HCT116 (cell line): ENCODE measurements around the gene HOXB2. TPM values are rescaled to one million over a fixed set of nuclear protein-coding genes. Genes with fewer than 3 reads are reported as not detected.

Experiments
- ATAC-seq: fragments of 200-7000 bp; cut with Tn5 transposase; 2 replicates; pipeline ENCODE4 v1.9.1; 2020; ENCODE audit warnings: mild to moderate bottlenecking, moderate library complexity
- BruUV-seq: library from RNA; stranded (reverse); fragments of 400-500 nt; replicated peaks from 2 replicates; lab custom pipeline; 2021; lab: Mats Ljungman, UMichigan
- CTCF ChIA-PET: fragments of 300-600 bp; sonication (Branson Sonifier 250); formaldehyde crosslinking; loops from one replicate; lab custom pipeline; 2021; ENCODE audit warnings: antibody characterized with exemption; lab: Charles Lee
- POLR2A ChIA-PET: fragments of 300-600, 350-600 bp; sonication (Branson Sonifier 250); formaldehyde crosslinking; loops from one replicate; lab custom pipeline; 2021; ENCODE audit warnings: antibody characterized with exemption; lab: Charles Lee
- RAD21 ChIA-PET, 2 experiments: fragments of 300-600 bp; sonication (Branson Sonifier 250); formaldehyde crosslinking; loops; one replicate each; lab custom pipeline; 2023; ENCODE audit warnings: low total read pairs in 2 of 2; ENCODE audit not compliant: uncharacterized antibody in 2 of 2, unreplicated experiment in 2 of 2, low non-redundant PET in 1 of 2; lab: Charles Lee
- DNase-seq: peaks from one replicate; pipeline ENCODE4 v3.0.0-alpha.2; 2010; ENCODE audit warnings: low read depth, low spot score
- H2AFZ ChIP-seq: fragments of 200-600 bp; shearing (Covaris generic), sonication (generic); 2 replicates; pipeline ENCODE4 v1.6.1; 2017; ENCODE audit warnings: low read depth, mixed run types, mixed read lengths, antibody characterized with exemption, low read length; ENCODE audit not compliant: poor library complexity, severe bottlenecking
- H3K27ac ChIP-seq: 2 replicates; pipeline ENCODE4 v1.5.1; 2012; ENCODE audit warnings: low read depth, low read length
- H3K27me3 ChIP-seq: fragments of 200-600 bp; sonication (generic); 2 replicates; pipeline ENCODE4 v1.6.1; 2016; ENCODE audit warnings: mixed run types, low read length, mixed read lengths; ENCODE audit not compliant: insufficient read depth
- H3K36me3 ChIP-seq, 2 experiments: fragments of 200-500 bp in 1 of 2; fragments of 200-600 bp in 1 of 2; sonication (Bioruptor generic) in 1 of 2; sonication (generic) in 1 of 2; 2 replicates each; pipeline versions ENCODE4 v1.5.1 to v1.6.1; 2014 to 2016; ENCODE audit warnings: low read length in 2 of 2, inconsistent platforms in 1 of 2, mixed read lengths in 1 of 2, mixed run types in 1 of 2; ENCODE audit not compliant: insufficient read depth in 2 of 2, control insufficient read depth in 1 of 2
- H3K4me1 ChIP-seq, 2 experiments: fragments of 200-600 bp in 1 of 2; sonication (generic) in 1 of 2; 2 replicates each; pipeline versions ENCODE4 v1.5.1 to v1.6.1; 2012 to 2017; ENCODE audit warnings: low read length in 2 of 2, inconsistent platforms in 1 of 2, mild to moderate bottlenecking in 1 of 2, mixed read lengths in 1 of 2, mixed run types in 1 of 2, moderate library complexity in 1 of 2; ENCODE audit not compliant: insufficient read depth in 2 of 2, control insufficient read depth in 1 of 2
- H3K4me2 ChIP-seq: fragments of 200-600 bp; sonication (generic); 2 replicates; pipeline ENCODE4 v1.6.1; 2017; ENCODE audit warnings: mixed run types, low read length, mixed read lengths
- H3K4me3 ChIP-seq, 2 experiments: fragments of 200-600 bp in 1 of 2; sonication (generic) in 1 of 2; replicated peaks in 1 of 2; 2 replicates each; pipeline ENCODE4 v1.5.1; 2011 to 2016; ENCODE audit warnings: low read length in 2 of 2, control low read depth in 1 of 2, low read depth in 1 of 2, mild to moderate bottlenecking in 1 of 2, mixed read lengths in 1 of 2, mixed run types in 1 of 2
- H3K79me2 ChIP-seq: fragments of 200-600 bp; sonication (generic); 2 replicates; pipeline ENCODE4 v1.6.1; 2017; ENCODE audit warnings: mild to moderate bottlenecking, mixed run types, low read length, moderate library complexity, mixed read lengths; ENCODE audit not compliant: insufficient read depth
- H3K9ac ChIP-seq: fragments of 200-600 bp; sonication (generic); 2 replicates; pipeline ENCODE4 v1.6.1; 2016; ENCODE audit warnings: low read length, mixed read lengths
- H3K9me2 ChIP-seq: fragments of 200-600 bp; sonication (generic), shearing (Covaris generic); 2 replicates; pipeline ENCODE4 v1.6.1; 2017; ENCODE audit warnings: mixed run types, mild to moderate bottlenecking, moderate library complexity; ENCODE audit not compliant: insufficient read depth
- H3K9me3 ChIP-seq, 2 experiments: fragments of 200-500 bp in 1 of 2; fragments of 200-600 bp in 1 of 2; sonication (Bioruptor generic) in 1 of 2; sonication (generic) in 1 of 2; 2 replicates each; pipeline ENCODE4 v1.6.1; 2014 to 2017; ENCODE audit warnings: low read length in 2 of 2, mixed read lengths in 2 of 2, inconsistent platforms in 1 of 2, low read depth in 1 of 2, mild to moderate bottlenecking in 1 of 2, mixed run types in 1 of 2, moderate library complexity in 1 of 2; ENCODE audit not compliant: control insufficient read depth in 1 of 2, insufficient read depth in 1 of 2
- H4K20me1 ChIP-seq: fragments of 200-600 bp; sonication (generic), shearing (Covaris generic); 2 replicates; pipeline ENCODE4 v1.6.1; 2017; ENCODE audit warnings: mixed run types, mild to moderate bottlenecking, moderate library complexity; ENCODE audit not compliant: insufficient read depth
- ATF3 ChIP-seq: IDR thresholded peaks from 2 replicates; pipeline ENCODE4 v1.6.1; 2012
- CEBPB ChIP-seq: IDR thresholded peaks from 2 replicates; pipeline ENCODE4 v1.6.1; 2012; ENCODE audit warnings: low read depth
- EZH2 ChIP-seq: fragments of 200-600 bp; sonication (generic); IDR thresholded peaks from 2 replicates; pipeline ENCODE4 v1.6.1; 2017; ENCODE audit warnings: antibody characterized with exemption, mixed run types
- EZH2phosphoT487 ChIP-seq: fragments of 200-600 bp; IDR thresholded peaks from 2 replicates; pipeline ENCODE4 v1.6.1; 2018; ENCODE audit warnings: antibody characterized with exemption, borderline replicate concordance
- JUND ChIP-seq: IDR thresholded peaks from 2 replicates; pipeline ENCODE4 v1.6.1; 2012
- SIN3A ChIP-seq: IDR thresholded peaks from 2 replicates; pipeline ENCODE4 v1.6.1; 2012; ENCODE audit warnings: low read depth
- SP1 ChIP-seq: IDR thresholded peaks from 2 replicates; pipeline ENCODE4 v1.6.1; 2012; ENCODE audit warnings: low read depth
- TCF7L2 ChIP-seq: IDR thresholded peaks from 2 replicates; pipeline ENCODE4 v1.7.0; 2011; ENCODE audit warnings: borderline replicate concordance, inconsistent platforms; ENCODE audit not compliant: insufficient read depth, insufficient read length; ENCODE audit errors: extremely low read depth
- ZBTB33 ChIP-seq: IDR thresholded peaks from 2 replicates; pipeline ENCODE4 v1.6.1; 2011; ENCODE audit warnings: mild to moderate bottlenecking, low read length, moderate library complexity; ENCODE audit not compliant: insufficient replicate concordance; ENCODE audit errors: extremely low read depth
- ZFX ChIP-seq: fragments of 450-650 bp; IDR thresholded peaks from 2 replicates; pipeline ENCODE4 v1.6.1; 2017
- intact Hi-C: fragments of 100-400 bp; cut with micrococcal nuclease; formaldehyde crosslinking; loops from 2 replicates; pipeline ENCODE4 v1.10.0; 2022
- total RNA-seq: library from RNA; stranded (reverse); gene quantifications from one replicate; pipeline ENCODE4 v1.2.1, GENCODE V29; 2021; ENCODE audit not compliant: unreplicated experiment
- TF ChIP-seq, protein P1 (sequence below), 3 experiments: fragments of 200-600 bp in 1 of 3; sonication (generic) in 1 of 3; IDR thresholded peaks in 2 of 3; conservative IDR thresholded peaks in 1 of 3; 2 replicates each; pipeline ENCODE4 v1.5.1; 2012 to 2017; ENCODE audit warnings: low read depth in 2 of 3, low read length in 2 of 3, antibody characterized with exemption in 1 of 3, borderline replicate concordance in 1 of 3, control low read depth in 1 of 3, mild to moderate bottlenecking in 1 of 3, mixed read lengths in 1 of 3, mixed run types in 1 of 3, moderate library complexity in 1 of 3; ENCODE audit not compliant: insufficient read depth in 1 of 3

HOXB2 gene
- total RNA-seq, 1 experiment from 2014 or later = 2.0 TPM

GRCh38 chr17:48553826-48554225 is 8.9 kb upstream of the HOXB2 start:
- H3K9ac ChIP-seq = no peak overlapping the region
- POLR2A ChIA-PET = no interaction called here
- H3K79me2 ChIP-seq = no peaks in the 10 kb centered on the region
- no peak overlapping the region for H2AFZ ChIP-seq
- TF ChIP-seq EZH2 = no peak
- no peak for TF ChIP-seq CEBPB
- no peak for TF ChIP-seq ZBTB33
- no peak for TF ChIP-seq TCF7L2
- no peak for TF ChIP-seq JUND
- TF ChIP-seq SP1 = no peak
- TF ChIP-seq, protein P1, sequence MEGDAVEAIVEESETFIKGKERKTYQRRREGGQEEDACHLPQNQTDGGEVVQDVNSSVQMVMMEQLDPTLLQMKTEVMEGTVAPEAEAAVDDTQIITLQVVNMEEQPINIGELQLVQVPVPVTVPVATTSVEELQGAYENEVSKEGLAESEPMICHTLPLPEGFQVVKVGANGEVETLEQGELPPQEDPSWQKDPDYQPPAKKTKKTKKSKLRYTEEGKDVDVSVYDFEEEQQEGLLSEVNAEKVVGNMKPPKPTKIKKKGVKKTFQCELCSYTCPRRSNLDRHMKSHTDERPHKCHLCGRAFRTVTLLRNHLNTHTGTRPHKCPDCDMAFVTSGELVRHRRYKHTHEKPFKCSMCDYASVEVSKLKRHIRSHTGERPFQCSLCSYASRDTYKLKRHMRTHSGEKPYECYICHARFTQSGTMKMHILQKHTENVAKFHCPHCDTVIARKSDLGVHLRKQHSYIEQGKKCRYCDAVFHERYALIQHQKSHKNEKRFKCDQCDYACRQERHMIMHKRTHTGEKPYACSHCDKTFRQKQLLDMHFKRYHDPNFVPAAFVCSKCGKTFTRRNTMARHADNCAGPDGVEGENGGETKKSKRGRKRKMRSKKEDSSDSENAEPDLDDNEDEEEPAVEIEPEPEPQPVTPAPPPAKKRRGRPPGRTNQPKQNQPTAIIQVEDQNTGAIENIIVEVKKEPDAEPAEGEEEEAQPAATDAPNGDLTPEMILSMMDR (IDR thresholded peaks at IDR 0.05 in 2 of 3, conservative IDR thresholded peaks at IDR 0.05 in 1 of 3; ENCODE audit: borderline replicate concordance in 1 of 3, insufficient read depth in 1 of 3, low read depth in 2 of 3, low read length in 2 of 3) = no peak
- TF ChIP-seq ZFX = no peak
- TF ChIP-seq EZH2phosphoT487 = no peak
- no peak for TF ChIP-seq SIN3A
- no peak for TF ChIP-seq ATF3
- TF ChIP-seq, all 23 proteins: peak for 0
- CTCF ChIA-PET = no interaction called here
- Histone ChIP-seq H3K27me3 (no peaks in the 10 kb centered on the region), H4K20me1 (no peaks in the 10 kb centered on the region), H3K36me3 (peaks cover 0 to 4% of the 10 kb centered on the region in 2 experiments; a peak in 1 of 4 replicates), H3K9me3 (no peaks in the 10 kb centered on the region), H3K4me1 (peaks cover 0 to 4% of the 10 kb centered on the region in 2 experiments; a peak in 1 of 4 replicates), H3K4me2 (no peak overlapping the region), H3K27ac (no peak overlapping the region), H3K9me2 (no peaks in the 10 kb centered on the region), H3K4me3 (no peak overlapping the region)
- DNase-seq (no peak), ATAC-seq (no peak)
- RAD21 ChIA-PET = no interaction called here
- BruUV-seq = no TSS peak
- intact Hi-C loops = no loop called here
